Bronchial epithelial cell (primary cell): Measurements from ENCODE around the gene ARV1. TPM values are rescaled to one million over a fixed set of nuclear protein-coding genes. Genes with fewer than 3 reads are reported as not detected.

Experiments used
- DNase-seq: peaks from one replicate; pipeline ENCODE4 v3.0.0-alpha.2; 2010; ENCODE audit warnings: low read depth
- FAIRE-seq: peaks from 2 replicates; lab custom pipeline; 2011; peaks lifted over from hg19 to GRCh38; lab: Jason Lieb, UNC
- H3K27me3 ChIP-seq: 2 replicates; pipeline ENCODE4 v1.5.1; 2011; ENCODE audit warnings: low read length; ENCODE audit not compliant: control insufficient read depth, insufficient read depth
- H3K36me3 ChIP-seq: 2 replicates; pipeline ENCODE4 v1.5.1; 2011; ENCODE audit warnings: low read length; ENCODE audit not compliant: control insufficient read depth, insufficient read depth
- H3K4me3 ChIP-seq: 2 replicates; pipeline ENCODE4 v1.5.1; 2011; ENCODE audit warnings: mild to moderate bottlenecking, low read depth, low read length, control low read depth
- CTCF ChIP-seq: IDR thresholded peaks from 2 replicates; pipeline ENCODE4 v1.5.1; 2011; ENCODE audit warnings: mild to moderate bottlenecking, moderate library complexity, low read length, control low read depth, inconsistent platforms; ENCODE audit not compliant: insufficient read depth, severe bottlenecking
- total RNA-seq: library from RNA; depleted of rRNA; stranded (reverse); fragments of >200 nt; gene quantifications from 2 replicates; pipeline ENCODE4 v1.2.1, GENCODE V29; 2014

ARV1 gene
- total RNA-seq, 1 donor from 2014 or later, result 4.7 TPM

- DNase-seq (no peak), FAIRE-seq (no peak)
- Histone ChIP-seq H3K27me3 (no peaks in the 10 kb centered on the region), H3K36me3 (no peaks in the 10 kb centered on the region), H3K4me3 (no peak overlapping the region)
- no peak for TF ChIP-seq CTCF
Observed at GRCh38 chr1:230948903-230949302, 30.0 kb upstream of the ARV1 start.

GRCh38 chr1:230950404-230950803 lies 28.5 kb upstream of the ARV1 start:
- Histone ChIP-seq H3K4me3 (no peak overlapping the region), H3K27me3 (no peaks in the 10 kb centered on the region), H3K36me3 (no peaks in the 10 kb centered on the region)
- no peak for FAIRE-seq
- no peak for DNase-seq
- no peak for TF ChIP-seq CTCF

GRCh38 chr1:230957580-230957989 lies 21.3 kb upstream of the ARV1 start:
- no peak for TF ChIP-seq CTCF
- no peak for FAIRE-seq
- no peaks in the 10 kb centered on the region for H3K36me3 ChIP-seq
- no peaks in the 10 kb centered on the region for H3K27me3 ChIP-seq
- DNase-seq, result no peak
- H3K4me3 ChIP-seq, result no peak overlapping the region

GRCh38 chr1:230958370-230958769 lies 20.5 kb upstream of the ARV1 start:
- DNase-seq, result no peak
- Histone ChIP-seq H3K4me3 (no peak overlapping the region), H3K36me3 (no peaks in the 10 kb centered on the region), H3K27me3 (no peaks in the 10 kb centered on the region)
- TF ChIP-seq CTCF, result no peak
- FAIRE-seq, result no peak

- DNase-seq (no peak), FAIRE-seq (no peak)
- no peak overlapping the region for H3K4me3 ChIP-seq
- no peak for TF ChIP-seq CTCF
- no peaks in the 10 kb centered on the region for H3K36me3 ChIP-seq
- no peaks in the 10 kb centered on the region for H3K27me3 ChIP-seq
Observed at GRCh38 chr1:230964896-230965295, 14.0 kb upstream of the ARV1 start.

- TF ChIP-seq CTCF, result no peak
- Histone ChIP-seq H3K27me3 (no peaks in the 10 kb centered on the region), H3K4me3 (no peak overlapping the region), H3K36me3 (no peaks in the 10 kb centered on the region)
- no peak for DNase-seq
- FAIRE-seq, result no peak
Observed at GRCh38 chr1:230965535-230965934, 13.4 kb upstream of the ARV1 start.
